HPDE6-E6E7 (cell line): ENCODE measurements around the gene LNX2.

ENCODE experiments used
- DNase-seq: peaks from one replicate; pipeline ENCODE4 v3.0.0; 2011; ENCODE audit warnings: missing footprints; ENCODE audit errors: extremely low spot score

Gene LNX2

GRCh38 chr13:27620377-27621115 is at the start of gene LNX2:
Gene LNX2, minus strand, starts transcription at chr13:27620529. Its CDS starts 38,826 bp downstream, at chr13:27581703.
- DNase-seq: peak; percentile 53

- DNase-seq: no peak
Observed at GRCh38 chr13:27667946-27668345, 47.6 kb upstream of the LNX2 start.

GRCh38 chr13:27666951-27667350 is 46.6 kb upstream of the LNX2 start:
- no peak for DNase-seq

- DNase-seq: no peak
Observed at GRCh38 chr13:27665761-27666160, 45.4 kb upstream of the LNX2 start.

- no peak for DNase-seq
Observed at GRCh38 chr13:27665333-27665732, 45.0 kb upstream of the LNX2 start.

- DNase-seq: no peak
Observed at GRCh38 chr13:27663947-27664346, 43.6 kb upstream of the LNX2 start.

GRCh38 chr13:27662738-27663470 is 42.6 kb upstream of the LNX2 start:
- DNase-seq: no peak

GRCh38 chr13:27661017-27661416 is 40.7 kb upstream of the LNX2 start:
- no peak for DNase-seq

- DNase-seq: no peak
Observed at GRCh38 chr13:27660511-27660910, 40.2 kb upstream of the LNX2 start.

- DNase-seq: no peak
Observed at GRCh38 chr13:27659145-27659865, 39.0 kb upstream of the LNX2 start.

GRCh38 chr13:27658546-27658945 is 38.2 kb upstream of the LNX2 start:
- DNase-seq: no peak

GRCh38 chr13:27657724-27658123 is 37.4 kb upstream of the LNX2 start:
- no peak for DNase-seq

GRCh38 chr13:27654816-27655215 is 34.5 kb upstream of the LNX2 start:
- DNase-seq: no peak

- DNase-seq: no peak
Observed at GRCh38 chr13:27654059-27654458, 33.7 kb upstream of the LNX2 start.

- DNase-seq: no peak
Observed at GRCh38 chr13:27650312-27650711, 30.0 kb upstream of the LNX2 start.

GRCh38 chr13:27644302-27644701 is 24.0 kb upstream of the LNX2 start:
- DNase-seq: no peak

GRCh38 chr13:27643334-27644132 is 23.2 kb upstream of the LNX2 start:
- no peak for DNase-seq

GRCh38 chr13:27641711-27642502 is 21.6 kb upstream of the LNX2 start:
- no peak for DNase-seq

- DNase-seq: no peak
Observed at GRCh38 chr13:27639186-27639585, 18.9 kb upstream of the LNX2 start.

- no peak for DNase-seq
Observed at GRCh38 chr13:27638521-27638920, 18.2 kb upstream of the LNX2 start.

GRCh38 chr13:27638001-27638400 is 17.7 kb upstream of the LNX2 start:
- no peak for DNase-seq
